ENCODE data around the gene SLC30A5. TPM values are rescaled to one million over a fixed set of nuclear protein-coding genes. Genes with fewer than 3 reads are reported as not detected.
A peak's percentile ranks its signal among the peaks of the same experiment; 100 is the strongest.

SLC30A5 gene
- polyA plus RNA-seq, 2 of the 4 experiments (the other 2 are of a cell fraction) = 51.2 to 74.6 TPM

DNA sequence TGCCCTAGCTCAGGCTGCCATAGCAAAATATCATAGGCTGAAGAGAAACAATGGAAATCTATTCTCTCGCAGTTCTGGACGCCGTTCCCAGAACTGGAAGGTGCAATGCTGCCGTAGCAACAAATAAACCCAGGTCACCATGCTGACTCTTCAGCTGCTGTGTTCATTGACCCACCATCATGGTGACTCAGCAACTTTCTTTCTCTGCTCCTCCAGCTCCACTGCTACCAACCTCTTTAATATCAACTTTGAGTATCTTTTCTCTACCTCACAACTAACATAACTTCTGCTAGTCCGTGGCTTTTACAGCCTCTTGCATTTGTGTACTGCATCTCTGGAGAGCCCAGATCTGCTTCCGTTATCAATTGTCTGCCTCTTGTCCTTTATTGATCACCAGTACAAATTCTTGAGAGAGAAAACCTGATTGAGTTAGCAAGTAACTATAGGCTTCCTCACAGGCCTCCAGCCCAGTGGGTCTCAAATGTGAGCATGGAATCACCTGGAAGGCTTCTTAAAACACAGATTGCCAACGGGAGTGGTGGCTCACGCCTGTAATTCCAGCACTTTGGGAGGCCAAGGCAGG lies 47.3 kb upstream of the SLC30A5 start:
- H3K27ac ChIP-seq = peak overlapping the region; percentile 52 to 75

DNA sequence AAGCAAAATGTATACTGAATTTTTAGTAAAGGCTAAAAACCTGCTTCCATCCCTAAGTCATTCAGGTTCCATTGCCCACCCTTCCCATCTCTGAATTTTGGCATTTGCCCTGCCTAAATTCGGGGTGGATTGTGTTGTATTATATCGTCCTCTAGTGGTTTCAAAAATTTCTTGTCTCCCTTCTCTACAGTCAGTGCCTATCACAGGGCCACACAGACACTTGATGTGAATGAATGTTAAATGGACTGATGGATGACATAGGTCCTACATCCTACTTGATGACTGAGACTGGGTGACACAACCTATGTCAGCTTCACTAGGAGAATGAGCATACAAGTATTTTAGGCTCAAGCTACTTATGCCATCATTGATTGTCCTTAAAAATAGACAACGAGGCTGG lies 45.6 kb upstream of the SLC30A5 start:
- peak; percentile 79 to 80 for ATAC-seq
- peaks cover 10% of the 10 kb centered on the region for H3K4me1 ChIP-seq
- CTCF ChIA-PET = interaction anchor here (0.6 to 1.9 kb wide), 5 partner anchors 14 to 286 kb away, joined by 3 to 5 read pairs (median 4); partner anchors contain the start of gene SLC30A5
- no peak overlapping the region for H3K4me2 ChIP-seq
- H3K9me3 ChIP-seq = 0 out of 3 replicates have a peak, but pooled peaks cover 5% of the 10 kb centered on the region
- POLR2A ChIA-PET = no interaction called here
- H3K27ac ChIP-seq = no peak overlapping the region
- no peak overlapping the region for H3K4me3 ChIP-seq
- FAIRE-seq = no peak
- peak in 1 of 2 experiments; percentile 17 for DNase-seq (ENCODE audit: low read depth in 1 of 2, low spot score in 1 of 2)
- TF ChIP-seq, protein P1, sequence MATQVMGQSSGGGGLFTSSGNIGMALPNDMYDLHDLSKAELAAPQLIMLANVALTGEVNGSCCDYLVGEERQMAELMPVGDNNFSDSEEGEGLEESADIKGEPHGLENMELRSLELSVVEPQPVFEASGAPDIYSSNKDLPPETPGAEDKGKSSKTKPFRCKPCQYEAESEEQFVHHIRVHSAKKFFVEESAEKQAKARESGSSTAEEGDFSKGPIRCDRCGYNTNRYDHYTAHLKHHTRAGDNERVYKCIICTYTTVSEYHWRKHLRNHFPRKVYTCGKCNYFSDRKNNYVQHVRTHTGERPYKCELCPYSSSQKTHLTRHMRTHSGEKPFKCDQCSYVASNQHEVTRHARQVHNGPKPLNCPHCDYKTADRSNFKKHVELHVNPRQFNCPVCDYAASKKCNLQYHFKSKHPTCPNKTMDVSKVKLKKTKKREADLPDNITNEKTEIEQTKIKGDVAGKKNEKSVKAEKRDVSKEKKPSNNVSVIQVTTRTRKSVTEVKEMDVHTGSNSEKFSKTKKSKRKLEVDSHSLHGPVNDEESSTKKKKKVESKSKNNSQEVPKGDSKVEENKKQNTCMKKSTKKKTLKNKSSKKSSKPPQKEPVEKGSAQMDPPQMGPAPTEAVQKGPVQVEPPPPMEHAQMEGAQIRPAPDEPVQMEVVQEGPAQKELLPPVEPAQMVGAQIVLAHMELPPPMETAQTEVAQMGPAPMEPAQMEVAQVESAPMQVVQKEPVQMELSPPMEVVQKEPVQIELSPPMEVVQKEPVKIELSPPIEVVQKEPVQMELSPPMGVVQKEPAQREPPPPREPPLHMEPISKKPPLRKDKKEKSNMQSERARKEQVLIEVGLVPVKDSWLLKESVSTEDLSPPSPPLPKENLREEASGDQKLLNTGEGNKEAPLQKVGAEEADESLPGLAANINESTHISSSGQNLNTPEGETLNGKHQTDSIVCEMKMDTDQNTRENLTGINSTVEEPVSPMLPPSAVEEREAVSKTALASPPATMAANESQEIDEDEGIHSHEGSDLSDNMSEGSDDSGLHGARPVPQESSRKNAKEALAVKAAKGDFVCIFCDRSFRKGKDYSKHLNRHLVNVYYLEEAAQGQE (IDR thresholded peaks at IDR 0.05) = no peak
- TF ChIP-seq RAD21 (conservative IDR thresholded peaks at IDR 0.05 in 1 of 2, IDR thresholded peaks at IDR 0.05 in 1 of 2) = peak; percentile 44 to 54; a peak in 4 of 5 replicates
- TF ChIP-seq, protein P2, sequence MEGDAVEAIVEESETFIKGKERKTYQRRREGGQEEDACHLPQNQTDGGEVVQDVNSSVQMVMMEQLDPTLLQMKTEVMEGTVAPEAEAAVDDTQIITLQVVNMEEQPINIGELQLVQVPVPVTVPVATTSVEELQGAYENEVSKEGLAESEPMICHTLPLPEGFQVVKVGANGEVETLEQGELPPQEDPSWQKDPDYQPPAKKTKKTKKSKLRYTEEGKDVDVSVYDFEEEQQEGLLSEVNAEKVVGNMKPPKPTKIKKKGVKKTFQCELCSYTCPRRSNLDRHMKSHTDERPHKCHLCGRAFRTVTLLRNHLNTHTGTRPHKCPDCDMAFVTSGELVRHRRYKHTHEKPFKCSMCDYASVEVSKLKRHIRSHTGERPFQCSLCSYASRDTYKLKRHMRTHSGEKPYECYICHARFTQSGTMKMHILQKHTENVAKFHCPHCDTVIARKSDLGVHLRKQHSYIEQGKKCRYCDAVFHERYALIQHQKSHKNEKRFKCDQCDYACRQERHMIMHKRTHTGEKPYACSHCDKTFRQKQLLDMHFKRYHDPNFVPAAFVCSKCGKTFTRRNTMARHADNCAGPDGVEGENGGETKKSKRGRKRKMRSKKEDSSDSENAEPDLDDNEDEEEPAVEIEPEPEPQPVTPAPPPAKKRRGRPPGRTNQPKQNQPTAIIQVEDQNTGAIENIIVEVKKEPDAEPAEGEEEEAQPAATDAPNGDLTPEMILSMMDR (IDR thresholded peaks at IDR 0.05) = peak; percentile 51; the same call in 2 of the 3 replicates
- 36% methylated on average over 3 of the region's 3 CpGs for WGBS (ENCODE audit: missing lambda C conversion rate)

More for the DNA sequence above, 47.3 kb upstream of the SLC30A5 start:
- H3K4me1 ChIP-seq = peaks cover 10% of the 10 kb centered on the region
- FAIRE-seq (peak; percentile 36), DNase-seq (ENCODE audit: low read depth in 1 of 2, low spot score in 1 of 2) (peak in 1 of 2 experiments; percentile 68), ATAC-seq (peak in 1 of 2 experiments; percentile 23; a peak in 1 of 6 replicates)
- no peak overlapping the region for H3K4me3 ChIP-seq
- 0 out of 3 replicates have a peak, but pooled peaks cover 5% of the 10 kb centered on the region for H3K9me3 ChIP-seq
- POLR2A ChIA-PET = no interaction called here
- 88% methylated on average over 8 of the region's 8 CpGs for WGBS (ENCODE audit: missing lambda C conversion rate)
- H3K4me2 ChIP-seq = no peak overlapping the region
- CTCF ChIA-PET = interaction anchor here (0.7 to 2.2 kb wide), 4 partner anchors 22 to 288 kb away, joined by 3 to 6 read pairs (median 4); no protein-coding TSS in a partner anchor
- TF ChIP-seq MAFK (IDR thresholded peaks at IDR 0.05; ENCODE audit: partially characterized antibody) (peak; percentile 97), JUN (IDR thresholded peaks at IDR 0.05) (no peak), MAZ (IDR thresholded peaks at IDR 0.05; ENCODE audit: borderline replicate concordance, low read depth, low read length) (no peak), NFE2L2 (conservative IDR thresholded peaks at IDR 0.05; ENCODE audit: low read length) (peak; percentile 96), HOXB13 (CRISPR knock-in tag; IDR thresholded peaks at IDR 0.05; ENCODE audit: low read depth) (0 out of 2 replicates have a peak, but pooled peaks have one; percentile 67)
- TF ChIP-seq, protein P3, sequence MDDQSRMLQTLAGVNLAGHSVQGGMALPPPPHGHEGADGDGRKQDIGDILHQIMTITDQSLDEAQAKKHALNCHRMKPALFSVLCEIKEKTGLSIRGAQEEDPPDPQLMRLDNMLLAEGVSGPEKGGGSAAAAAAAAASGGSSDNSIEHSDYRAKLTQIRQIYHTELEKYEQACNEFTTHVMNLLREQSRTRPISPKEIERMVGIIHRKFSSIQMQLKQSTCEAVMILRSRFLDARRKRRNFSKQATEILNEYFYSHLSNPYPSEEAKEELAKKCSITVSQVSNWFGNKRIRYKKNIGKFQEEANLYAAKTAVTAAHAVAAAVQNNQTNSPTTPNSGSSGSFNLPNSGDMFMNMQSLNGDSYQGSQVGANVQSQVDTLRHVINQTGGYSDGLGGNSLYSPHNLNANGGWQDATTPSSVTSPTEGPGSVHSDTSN (IDR thresholded peaks at IDR 0.05) = no peak

DNA sequence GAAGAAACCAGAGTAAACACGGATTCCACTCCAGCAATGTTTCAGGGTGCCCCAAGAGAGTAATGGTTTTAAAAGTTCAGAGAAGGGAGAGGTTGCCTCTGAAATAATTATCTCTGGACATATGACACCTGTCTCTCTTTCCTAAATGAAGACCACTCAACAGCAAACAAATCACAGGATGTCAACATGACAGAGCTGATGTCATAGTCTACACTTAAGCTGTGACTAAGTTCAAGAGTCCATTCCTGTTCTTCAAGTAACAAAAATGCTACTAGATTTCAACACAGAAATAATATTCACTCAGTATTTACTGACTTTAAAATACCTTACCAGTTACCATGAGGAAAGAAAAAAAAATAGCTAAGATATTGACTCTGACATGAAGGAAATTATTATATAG lies 44.7 kb upstream of the SLC30A5 start:
- H3K4me1 ChIP-seq = peaks cover 6% of the 10 kb centered on the region
- CTCF ChIA-PET = interaction anchor here (1.0 to 1.9 kb wide), 3 partner anchors 25 to 44 kb away, joined by 3 to 5 read pairs (median 3); partner anchors contain the start of gene SLC30A5
- H3K9me3 ChIP-seq = 0 out of 3 replicates have a peak, but pooled peaks cover 5% of the 10 kb centered on the region
- ATAC-seq (no peak), DNase-seq (ENCODE audit: low read depth in 1 of 2, low spot score in 1 of 2) (peak in 1 of 2 experiments; percentile 19), FAIRE-seq (no peak)
- no peak overlapping the region for H3K27ac ChIP-seq
- no peak overlapping the region for H3K4me3 ChIP-seq
- TF ChIP-seq NR3C1 (IDR thresholded peaks at IDR 0.05) (no peak), SREBF2 (IDR thresholded peaks at IDR 0.05) (no peak), KDM5A (IDR thresholded peaks at IDR 0.05) (no peak), HOXB5 (CRISPR knock-in tag; IDR thresholded peaks at IDR 0.05) (no peak), HOXA7 (CRISPR knock-in tag; IDR thresholded peaks at IDR 0.05) (no peak), CHD2 (IDR thresholded peaks at IDR 0.05; ENCODE audit: low read length, partially characterized antibody) (no peak), MAFK (IDR thresholded peaks at IDR 0.05; ENCODE audit: partially characterized antibody) (no peak)
- H3K4me2 ChIP-seq = no peak overlapping the region
- 90% methylated on average over 1 of the region's 1 CpG for WGBS (ENCODE audit: missing lambda C conversion rate)
- POLR2A ChIA-PET = no interaction called here

Measured in A549 (cell line).